ACC112 (cell line): ENCODE data around the gene IBA57.
"Not testable (repeated sequence)": the region's sequence is repeated elsewhere in the genome, so short reads cannot be mapped to it uniquely, and the experiment has no call there.

ENCODE experiments used
- H2AFZ ChIP-seq: fragments of 200-600 bp; sonication (generic); one replicate; pipeline ENCODE4 v1.6.0; 2017; ENCODE audit warnings: antibody characterized with exemption, low read length; ENCODE audit not compliant: unreplicated experiment
- H3K27ac ChIP-seq: fragments of 200-600 bp; sonication (generic); 2 replicates; pipeline ENCODE4 v1.5.1; 2014; ENCODE audit warnings: low read depth, mild to moderate bottlenecking, antibody characterized with exemption, low read length, moderate library complexity
- H3K27me3 ChIP-seq: fragments of 200-600 bp; sonication (generic); 2 replicates; pipeline ENCODE4 v1.6.1; 2014; ENCODE audit warnings: mild to moderate bottlenecking, antibody characterized with exemption, low read length, moderate library complexity, mixed read lengths; ENCODE audit not compliant: insufficient read depth
- H3K36me3 ChIP-seq: fragments of 200-600 bp; sonication (generic); 2 replicates; pipeline ENCODE4 v1.6.1; 2016; ENCODE audit warnings: mild to moderate bottlenecking, antibody characterized with exemption, low read length, moderate library complexity, mixed read lengths; ENCODE audit not compliant: insufficient read depth
- H3K4me1 ChIP-seq: fragments of 200-600 bp; sonication (generic); one replicate; pipeline ENCODE4 v1.6.1; 2016; ENCODE audit warnings: low read length, mixed read lengths; ENCODE audit not compliant: insufficient read depth, unreplicated experiment, control insufficient read depth
- H3K4me3 ChIP-seq: fragments of 200-600 bp; sonication (generic); 2 replicates; pipeline ENCODE4 v1.5.1; 2014; ENCODE audit warnings: mild to moderate bottlenecking, low read depth, low read length
- H3K79me2 ChIP-seq: fragments of 200-600 bp; sonication (generic); one replicate; pipeline ENCODE4 v1.6.0; 2016; ENCODE audit warnings: low read length; ENCODE audit not compliant: control insufficient read depth, unreplicated experiment, insufficient read depth

The IBA57 gene

DNA sequence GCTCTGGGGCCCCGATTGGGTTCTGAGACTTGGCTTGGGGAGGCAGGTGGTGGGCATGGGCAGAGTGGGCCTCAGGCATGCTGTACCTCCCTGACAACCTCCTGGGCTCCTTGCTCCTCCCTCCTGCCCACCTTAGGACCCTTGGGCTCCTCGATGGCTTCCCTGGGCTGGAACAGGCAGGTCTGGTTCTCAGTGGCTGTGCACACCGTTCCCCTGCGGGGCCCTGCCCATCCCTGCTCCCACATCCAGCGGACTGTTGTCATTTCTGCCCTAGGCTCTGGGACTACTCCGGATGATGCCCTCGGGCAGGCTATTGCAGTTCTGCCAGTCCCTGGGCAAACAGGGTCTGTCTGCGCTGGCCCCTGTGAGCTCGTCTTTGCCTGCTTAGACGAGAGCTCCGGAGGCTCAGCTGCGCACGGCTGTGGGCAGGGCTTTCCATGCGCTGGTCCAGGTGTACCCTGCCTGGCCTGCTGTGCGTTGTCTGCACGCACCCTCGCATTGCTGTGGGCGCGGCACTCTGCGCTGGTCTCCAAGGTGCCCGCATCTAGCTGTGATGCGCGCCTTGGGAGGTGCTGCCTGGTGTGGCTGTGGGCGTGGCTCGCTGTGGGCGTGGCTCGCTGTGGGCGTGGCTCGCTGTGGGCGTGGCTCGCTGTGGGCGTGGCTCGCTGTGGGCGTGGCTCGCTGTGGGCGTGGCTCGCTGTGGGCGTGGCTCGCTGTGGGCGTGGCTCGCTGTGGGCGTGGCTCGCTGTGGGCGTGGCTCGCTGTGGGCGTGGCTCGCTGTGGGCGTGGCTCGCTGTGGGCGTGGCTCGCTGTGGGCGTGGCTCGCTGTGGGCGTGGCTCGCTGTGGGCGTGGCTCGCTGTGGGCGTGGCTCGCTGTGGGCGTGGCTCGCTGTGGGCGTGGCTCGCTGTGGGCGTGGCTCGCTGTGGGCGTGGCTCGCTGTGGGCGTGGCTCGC lies 8.2 kb downstream of the IBA57 start:
- H3K36me3 ChIP-seq, H2AFZ ChIP-seq, H3K27me3 ChIP-seq, H3K79me2 ChIP-seq, H3K4me1 ChIP-seq, H3K4me3 ChIP-seq, H3K27ac ChIP-seq: not testable (repeated sequence)

DNA sequence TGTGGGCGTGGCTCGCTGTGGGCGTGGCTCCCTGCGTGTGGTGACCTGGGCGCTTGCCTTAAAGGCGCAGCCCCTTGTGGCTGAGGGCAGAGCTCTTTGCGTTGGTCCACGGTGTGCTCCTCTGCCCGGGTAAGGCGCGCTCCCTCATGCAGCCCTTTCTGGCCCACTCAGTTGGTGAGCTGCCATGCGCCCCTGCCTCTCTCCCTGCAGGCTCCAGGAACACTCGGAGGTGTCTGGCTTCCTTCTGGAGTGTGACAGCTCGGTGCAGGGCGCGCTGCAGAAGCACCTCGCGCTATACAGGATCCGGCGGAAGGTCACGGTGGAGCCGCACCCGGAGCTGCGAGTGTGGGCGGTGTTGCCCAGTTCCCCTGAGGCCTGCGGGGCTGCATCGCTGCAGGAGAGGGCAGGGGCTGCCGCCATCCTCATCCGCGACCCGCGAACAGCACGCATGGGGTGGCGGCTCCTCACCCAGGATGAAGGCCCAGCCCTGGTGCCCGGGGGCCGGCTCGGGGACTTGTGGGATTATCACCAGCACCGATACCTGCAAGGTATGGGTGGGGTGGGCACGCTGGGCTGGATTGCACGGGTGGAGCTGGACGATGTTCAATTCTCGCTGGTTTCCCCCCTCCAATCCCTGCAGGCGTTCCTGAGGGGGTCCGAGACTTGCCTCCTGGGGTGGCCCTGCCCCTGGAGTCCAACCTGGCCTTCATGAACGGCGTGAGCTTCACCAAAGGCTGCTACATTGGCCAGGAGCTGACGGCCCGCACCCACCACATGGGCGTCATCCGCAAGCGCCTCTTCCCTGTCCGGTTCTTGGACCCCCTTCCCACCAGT lies 9.1 kb downstream of the IBA57 start:
- H3K79me2 ChIP-seq: no peaks in the 10 kb centered on the region

DNA sequence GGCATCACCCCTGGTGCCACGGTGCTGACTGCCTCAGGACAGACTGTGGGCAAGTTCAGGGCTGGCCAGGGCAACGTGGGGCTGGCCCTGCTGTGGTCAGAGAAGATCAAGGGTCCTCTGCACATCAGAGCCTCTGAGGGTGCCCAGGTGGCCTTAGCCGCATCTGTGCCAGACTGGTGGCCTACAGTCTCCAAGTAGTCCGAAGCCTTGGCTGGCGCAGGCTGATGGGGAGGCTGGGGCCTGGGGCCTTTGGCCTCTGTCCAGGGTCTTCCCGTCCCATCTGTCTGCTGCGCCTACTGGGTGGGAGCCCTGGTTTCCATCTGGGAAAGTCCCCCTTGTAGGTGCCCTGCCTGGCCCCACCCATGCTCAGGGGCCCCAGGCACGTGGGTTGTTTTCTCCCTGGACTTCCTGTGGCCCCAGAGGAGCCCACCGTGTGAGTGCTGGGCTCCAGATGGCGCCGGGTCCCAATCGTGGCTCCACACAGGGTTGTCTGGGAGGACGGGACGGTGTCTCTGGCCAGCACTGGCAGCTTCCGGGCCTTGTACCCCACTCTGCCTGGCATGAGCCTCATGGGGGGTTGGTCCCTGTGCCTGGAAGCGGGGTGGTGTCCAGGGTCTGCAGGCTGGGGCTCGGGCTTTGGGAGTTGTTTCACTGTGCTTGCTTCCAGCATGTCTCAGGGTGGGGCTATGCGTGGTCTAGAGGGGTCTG lies 9.9 kb downstream of the IBA57 start:
- Histone ChIP-seq H3K4me3 (no peak overlapping the region), H2AFZ (no peak overlapping the region), H3K4me1 (no peaks in the 10 kb centered on the region), H3K36me3 (no peaks in the 10 kb centered on the region), H3K79me2 (no peaks in the 10 kb centered on the region), H3K27ac (no peak overlapping the region), H3K27me3 (no peaks in the 10 kb centered on the region)

More for the DNA sequence above, 9.1 kb downstream of the IBA57 start:
- H3K36me3 ChIP-seq: no peaks in the 10 kb centered on the region
- H3K27me3 ChIP-seq: no peaks in the 10 kb centered on the region
- no peaks in the 10 kb centered on the region for H3K4me1 ChIP-seq
- no peak overlapping the region for H3K27ac ChIP-seq
- H2AFZ ChIP-seq: no peak overlapping the region
- H3K4me3 ChIP-seq: no peak overlapping the region

DNA sequence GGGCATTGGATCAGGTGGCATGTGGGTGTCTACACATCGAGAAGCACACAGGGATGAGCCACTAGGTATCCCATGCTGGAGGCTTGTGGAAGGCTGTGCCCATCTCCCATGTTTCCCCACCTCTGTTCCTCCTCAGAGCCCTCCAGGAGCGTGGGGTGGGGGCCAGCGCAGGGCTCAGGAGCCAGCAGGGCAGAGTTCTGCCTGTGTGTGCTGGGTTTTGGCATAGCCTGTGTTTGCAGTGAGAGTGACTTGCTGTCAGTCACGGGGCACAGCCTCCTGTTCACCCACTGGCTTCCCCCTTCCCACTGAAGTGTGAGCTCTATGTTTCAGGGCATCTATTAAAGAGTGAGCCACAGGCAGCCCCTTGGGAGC lies 10.4 kb downstream of the IBA57 start:
- Histone ChIP-seq H3K4me3 (no peak overlapping the region), H3K79me2 (no peaks in the 10 kb centered on the region), H3K27me3 (no peaks in the 10 kb centered on the region), H3K27ac (no peak overlapping the region), H3K4me1 (no peaks in the 10 kb centered on the region), H3K36me3 (no peaks in the 10 kb centered on the region), H2AFZ (no peak overlapping the region)

DNA sequence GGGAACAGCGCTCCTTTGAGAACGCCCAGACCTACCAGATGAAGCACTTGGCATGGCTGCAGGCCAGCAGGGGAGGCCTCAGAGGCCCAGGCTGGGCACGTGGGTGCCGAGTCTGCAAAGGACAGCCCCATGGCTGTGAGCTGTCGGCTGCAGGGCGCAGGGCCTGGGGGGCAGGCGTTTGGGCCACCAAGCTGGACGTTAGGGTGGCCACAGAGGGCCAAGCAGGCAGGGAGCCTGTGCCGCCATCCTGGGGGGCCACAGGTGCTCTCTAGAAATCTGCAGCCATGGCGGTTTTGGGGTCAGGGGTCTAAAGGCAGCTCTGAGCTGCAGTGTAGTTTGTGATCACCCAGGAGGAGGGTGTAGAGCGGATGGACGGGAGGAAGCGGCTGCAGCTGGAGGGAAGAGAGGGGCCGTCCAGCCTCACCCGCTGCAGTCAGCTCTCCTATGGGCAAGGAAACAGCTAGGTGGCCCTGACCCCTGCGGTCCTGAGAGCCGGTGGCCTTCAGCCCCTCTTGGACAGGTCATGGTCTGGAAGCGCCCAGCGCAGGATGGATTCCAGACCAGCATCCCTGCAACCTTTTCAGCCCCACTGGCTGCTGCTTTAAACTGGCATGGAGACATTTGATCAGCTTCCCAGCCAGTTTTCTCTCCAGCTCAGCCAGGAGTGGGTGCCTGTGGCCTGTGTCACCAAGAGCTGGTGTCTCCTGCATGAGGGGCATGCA lies 11.0 kb downstream of the IBA57 start:
- no peak overlapping the region for H2AFZ ChIP-seq
- no peak overlapping the region for H3K4me3 ChIP-seq
- H3K27me3 ChIP-seq: no peaks in the 10 kb centered on the region
- no peaks in the 10 kb centered on the region for H3K79me2 ChIP-seq
- no peak overlapping the region for H3K27ac ChIP-seq
- no peaks in the 10 kb centered on the region for H3K36me3 ChIP-seq
- H3K4me1 ChIP-seq: no peaks in the 10 kb centered on the region

DNA sequence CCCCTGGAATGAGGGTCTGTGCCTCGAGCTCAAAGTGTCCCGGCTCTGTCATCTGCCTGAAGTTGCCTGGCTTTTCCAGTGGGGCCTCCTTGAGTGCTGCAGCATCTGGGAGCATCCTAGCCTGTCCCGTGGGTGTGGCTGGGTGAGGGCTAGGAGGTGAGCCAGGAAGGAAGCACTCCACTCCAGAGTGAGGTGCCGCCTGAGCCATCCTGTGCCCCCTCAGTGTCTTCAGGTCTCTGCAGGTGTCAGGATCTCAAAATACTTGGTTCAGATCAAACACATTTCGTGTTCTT lies 11.5 kb downstream of the IBA57 start:
- H3K36me3 ChIP-seq: no peaks in the 10 kb centered on the region
- no peak overlapping the region for H2AFZ ChIP-seq
- no peaks in the 10 kb centered on the region for H3K79me2 ChIP-seq
- H3K27ac ChIP-seq: no peak overlapping the region
- no peak overlapping the region for H3K4me3 ChIP-seq
- no peaks in the 10 kb centered on the region for H3K27me3 ChIP-seq
- no peaks in the 10 kb centered on the region for H3K4me1 ChIP-seq

DNA sequence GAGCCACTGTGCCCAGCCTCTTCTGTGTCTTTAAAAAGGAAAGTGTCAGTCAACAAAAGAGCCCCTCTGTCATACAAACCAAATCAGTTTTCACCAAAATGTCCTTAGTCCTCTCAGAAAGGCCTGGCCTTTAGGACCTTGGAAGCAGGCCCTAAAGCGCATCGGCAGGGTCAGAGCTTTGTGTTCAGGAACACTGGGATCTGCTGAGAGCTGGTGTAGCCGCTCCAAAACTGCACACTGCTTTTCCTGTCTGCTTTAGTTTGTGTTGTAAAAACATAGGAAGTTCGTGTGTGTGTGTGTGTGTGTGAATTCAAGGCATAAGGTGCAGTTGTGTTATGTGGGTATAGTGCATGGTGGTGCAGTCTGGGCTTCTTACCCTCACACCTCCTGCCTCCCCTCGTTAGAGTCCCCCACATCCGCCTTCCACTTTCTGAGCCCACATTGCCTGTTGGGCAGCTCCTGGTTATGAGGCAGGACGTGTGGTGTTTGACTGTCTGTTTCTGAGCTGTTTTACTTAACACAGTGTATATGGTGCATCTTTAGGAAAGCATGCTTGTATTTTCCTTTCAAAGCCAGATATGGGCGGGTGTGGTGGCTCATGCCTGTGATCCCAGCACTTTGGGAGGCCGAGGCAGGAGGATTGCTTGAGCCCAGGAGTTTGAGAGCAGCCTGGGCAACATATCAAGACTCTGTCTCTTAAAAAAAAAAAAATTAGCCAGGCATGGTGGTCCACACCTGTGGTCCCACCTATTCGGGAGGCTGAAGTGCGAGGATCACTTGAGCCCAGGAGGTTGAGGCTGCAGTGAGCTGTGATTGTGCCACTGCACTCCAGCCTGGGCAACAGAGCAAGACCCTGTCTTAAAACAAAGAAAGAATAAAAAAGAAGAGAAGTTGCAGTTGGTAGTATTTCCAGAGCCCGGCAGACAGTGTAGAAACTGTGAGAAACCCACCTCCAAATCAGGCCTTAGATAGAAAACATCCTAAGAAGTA lies 12.4 kb downstream of the IBA57 start:
- Histone ChIP-seq H3K79me2 (no peaks in the 10 kb centered on the region), H2AFZ (no peak overlapping the region), H3K4me1 (no peaks in the 10 kb centered on the region), H3K27me3 (no peaks in the 10 kb centered on the region), H3K4me3 (no peak overlapping the region), H3K36me3 (no peaks in the 10 kb centered on the region), H3K27ac (no peak overlapping the region)

DNA sequence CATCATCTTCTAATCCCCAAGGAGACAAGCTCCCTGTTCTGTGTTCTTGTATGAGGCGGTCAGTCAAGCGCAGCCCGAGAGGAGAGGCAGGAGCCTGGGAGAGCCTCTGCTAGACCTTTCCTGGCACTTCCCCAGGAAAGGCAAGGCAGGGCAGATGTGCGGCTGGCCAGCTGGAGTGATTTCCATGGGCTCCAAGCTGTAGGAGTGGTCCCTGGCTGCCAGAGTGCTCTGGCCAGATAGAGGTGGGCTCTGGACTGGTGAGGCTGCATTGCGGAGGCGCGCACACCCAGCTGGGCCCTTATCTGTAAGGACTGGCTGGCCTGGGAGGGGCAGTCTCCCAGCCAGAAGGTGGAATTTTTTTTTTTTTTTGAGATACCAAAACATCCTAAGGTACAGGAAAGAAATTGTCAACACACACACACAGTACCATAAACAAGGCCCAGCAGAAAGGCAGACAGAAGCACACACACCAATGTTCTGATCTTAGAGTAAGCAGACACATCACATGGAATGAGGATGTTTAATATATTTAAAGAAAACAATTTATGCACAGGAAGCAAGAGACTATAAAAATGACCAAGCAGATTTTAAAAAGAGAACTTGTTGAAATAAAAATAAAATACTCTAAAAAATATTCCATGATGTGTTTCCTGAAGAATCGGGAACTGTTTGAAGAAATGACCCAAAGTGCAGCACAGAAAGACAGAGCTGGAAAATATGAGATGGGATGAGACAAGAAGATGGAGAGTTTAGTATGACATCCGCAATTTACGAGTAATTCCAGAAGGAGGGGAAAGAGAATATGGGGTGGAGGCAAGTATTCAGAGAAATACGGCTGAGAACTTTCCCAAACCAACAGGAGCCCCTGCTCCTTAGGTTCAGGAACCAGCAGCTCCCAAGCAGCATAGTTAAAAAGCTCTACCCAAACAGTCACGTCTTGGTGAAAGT lies 13.4 kb downstream of the IBA57 start:
- H3K4me1 ChIP-seq: no peaks in the 10 kb centered on the region

More for the DNA sequence above, 13.4 kb downstream of the IBA57 start:
- no peaks in the 10 kb centered on the region for H3K27me3 ChIP-seq
- no peaks in the 10 kb centered on the region for H3K79me2 ChIP-seq
- H3K27ac ChIP-seq: no peak overlapping the region
- no peak overlapping the region for H2AFZ ChIP-seq
- no peaks in the 10 kb centered on the region for H3K36me3 ChIP-seq
- no peak overlapping the region for H3K4me3 ChIP-seq
